HL-60 (cell line): ENCODE measurements around the gene TALDO1.

ENCODE experiments used
- CTCF ChIP-seq: IDR thresholded peaks from one replicate; pipeline ENCODE4 v1.5.1; 2011; ENCODE audit warnings: low read length, control low read depth, inconsistent platforms; ENCODE audit not compliant: insufficient read depth
- GABPA ChIP-seq: IDR thresholded peaks from 2 replicates; pipeline ENCODE4 v1.6.1; 2012; ENCODE audit warnings: low read depth
- POLR2AphosphoS5 ChIP-seq: IDR thresholded peaks from 2 replicates; pipeline ENCODE4 v1.6.1; 2012; ENCODE audit warnings: low read depth
- TF ChIP-seq, protein P1 (sequence below): IDR thresholded peaks from 2 replicates; pipeline ENCODE4 v1.6.1; 2012; ENCODE audit warnings: low read depth; ENCODE audit not compliant: insufficient replicate concordance

GRCh38 chr11:790721-791564 is 43.7 kb downstream of the TALDO1 start:
- TF ChIP-seq CTCF: no peak
- TF ChIP-seq, protein P1, sequence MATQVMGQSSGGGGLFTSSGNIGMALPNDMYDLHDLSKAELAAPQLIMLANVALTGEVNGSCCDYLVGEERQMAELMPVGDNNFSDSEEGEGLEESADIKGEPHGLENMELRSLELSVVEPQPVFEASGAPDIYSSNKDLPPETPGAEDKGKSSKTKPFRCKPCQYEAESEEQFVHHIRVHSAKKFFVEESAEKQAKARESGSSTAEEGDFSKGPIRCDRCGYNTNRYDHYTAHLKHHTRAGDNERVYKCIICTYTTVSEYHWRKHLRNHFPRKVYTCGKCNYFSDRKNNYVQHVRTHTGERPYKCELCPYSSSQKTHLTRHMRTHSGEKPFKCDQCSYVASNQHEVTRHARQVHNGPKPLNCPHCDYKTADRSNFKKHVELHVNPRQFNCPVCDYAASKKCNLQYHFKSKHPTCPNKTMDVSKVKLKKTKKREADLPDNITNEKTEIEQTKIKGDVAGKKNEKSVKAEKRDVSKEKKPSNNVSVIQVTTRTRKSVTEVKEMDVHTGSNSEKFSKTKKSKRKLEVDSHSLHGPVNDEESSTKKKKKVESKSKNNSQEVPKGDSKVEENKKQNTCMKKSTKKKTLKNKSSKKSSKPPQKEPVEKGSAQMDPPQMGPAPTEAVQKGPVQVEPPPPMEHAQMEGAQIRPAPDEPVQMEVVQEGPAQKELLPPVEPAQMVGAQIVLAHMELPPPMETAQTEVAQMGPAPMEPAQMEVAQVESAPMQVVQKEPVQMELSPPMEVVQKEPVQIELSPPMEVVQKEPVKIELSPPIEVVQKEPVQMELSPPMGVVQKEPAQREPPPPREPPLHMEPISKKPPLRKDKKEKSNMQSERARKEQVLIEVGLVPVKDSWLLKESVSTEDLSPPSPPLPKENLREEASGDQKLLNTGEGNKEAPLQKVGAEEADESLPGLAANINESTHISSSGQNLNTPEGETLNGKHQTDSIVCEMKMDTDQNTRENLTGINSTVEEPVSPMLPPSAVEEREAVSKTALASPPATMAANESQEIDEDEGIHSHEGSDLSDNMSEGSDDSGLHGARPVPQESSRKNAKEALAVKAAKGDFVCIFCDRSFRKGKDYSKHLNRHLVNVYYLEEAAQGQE: no peak
- TF ChIP-seq GABPA: no peak
- no peak for TF ChIP-seq POLR2AphosphoS5
